ENCODE measurements around the gene SLC6A6. TPM values are rescaled to one million over a fixed set of nuclear protein-coding genes. Genes with fewer than 3 reads are reported as not detected.

Gene SLC6A6
- total and polyA plus RNA-seq, 10 of the 15 experiments (the other 5 are each of a cell fraction or from before 2014, with no cell fraction given), result 5.6 to 47.0 (median 20.2) TPM

GRCh38 chr3:14482271-14482721, 79.9 kb downstream of the SLC6A6 start:
- ChIA-PET CTCF (no interaction called here), POLR2A (no interaction called here), RAD21 (ENCODE audit: unreplicated experiment) (no interaction called here), SMC1A (ENCODE audit: uncharacterized antibody, unreplicated experiment) (no interaction called here)
- 97% methylated on average over 2 of the region's 2 CpGs for WGBS (ENCODE audit: insufficient coverage, insufficient replicate concordance, low lambda C conversion rate, missing lambda C conversion rate)
- no peaks in the 10 kb centered on the region for H3K27me3 ChIP-seq (replicated peaks in 1 of 2; ENCODE audit: control insufficient read depth in 2 of 2, insufficient read depth in 2 of 2, low read length in 1 of 2)
- H3K27ac ChIP-seq (ENCODE audit: control insufficient read depth, insufficient read depth), result no peak overlapping the region
- H3K4me2 ChIP-seq (ENCODE audit: control insufficient read depth, insufficient read depth), result no peak overlapping the region
- FAIRE-seq (no peak), ATAC-seq (no peak), DNase-seq (ENCODE audit: low read depth, low spot score) (no peak)
- no peaks in the 10 kb centered on the region for H4K20me1 ChIP-seq (ENCODE audit: control insufficient read depth, insufficient read depth)
- in situ Hi-C loops (cut with MboI) (no loop called here), intact Hi-C loops (cut with micrococcal nuclease; ENCODE audit: unreplicated experiment) (no loop called here)
- H3K4me1 ChIP-seq (ENCODE audit: control insufficient read depth, insufficient read depth, low read length), result peaks cover 10% of the 10 kb centered on the region
- H3K9ac ChIP-seq (ENCODE audit: control insufficient read depth, insufficient read depth, low read length), result no peak overlapping the region
- H3K9me3 ChIP-seq (replicated peaks; ENCODE audit: control insufficient read depth, insufficient read depth, low read length), result no peaks in the 10 kb centered on the region
- H3K36me3 ChIP-seq (ENCODE audit: control insufficient read depth in 2 of 2, insufficient read depth in 2 of 2, low read length in 1 of 2), result peaks cover 2 to 9% of the 10 kb centered on the region in 2 experiments; a peak in 3 of 4 replicates
- no peak overlapping the region for H3K4me3 ChIP-seq
- H2AFZ ChIP-seq (ENCODE audit: control insufficient read depth, low read depth, low read length), result no peak overlapping the region
- no peaks in the 10 kb centered on the region for H3K79me2 ChIP-seq (ENCODE audit: control insufficient read depth, insufficient read depth, low read length)
- BruUV-seq (replicated peaks), result no TSS peak
- no peak for TF ChIP-seq IRF4 (IDR thresholded peaks at IDR 0.05; ENCODE audit: low read depth, low read length)
- TF ChIP-seq BMI1 (IDR thresholded peaks at IDR 0.05; ENCODE audit: borderline replicate concordance), result no peak
- no peak for TF ChIP-seq MEF2B (IDR thresholded peaks at IDR 0.05; ENCODE audit: partially characterized antibody, poor library complexity, severe bottlenecking)
- no peak for TF ChIP-seq KAT2A (conservative IDR thresholded peaks at IDR 0.05; ENCODE audit: control insufficient read depth, low read depth, low read length)
- TF ChIP-seq NKRF (conservative IDR thresholded peaks at IDR 0.05), result no peak
- TF ChIP-seq CEBPB (IDR thresholded peaks at IDR 0.05; ENCODE audit: borderline replicate concordance in 1 of 2, low read depth in 2 of 2, low read length in 2 of 2), result no peak
- TF ChIP-seq, protein P1, sequence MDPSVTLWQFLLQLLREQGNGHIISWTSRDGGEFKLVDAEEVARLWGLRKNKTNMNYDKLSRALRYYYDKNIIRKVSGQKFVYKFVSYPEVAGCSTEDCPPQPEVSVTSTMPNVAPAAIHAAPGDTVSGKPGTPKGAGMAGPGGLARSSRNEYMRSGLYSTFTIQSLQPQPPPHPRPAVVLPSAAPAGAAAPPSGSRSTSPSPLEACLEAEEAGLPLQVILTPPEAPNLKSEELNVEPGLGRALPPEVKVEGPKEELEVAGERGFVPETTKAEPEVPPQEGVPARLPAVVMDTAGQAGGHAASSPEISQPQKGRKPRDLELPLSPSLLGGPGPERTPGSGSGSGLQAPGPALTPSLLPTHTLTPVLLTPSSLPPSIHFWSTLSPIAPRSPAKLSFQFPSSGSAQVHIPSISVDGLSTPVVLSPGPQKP (IDR thresholded peaks at IDR 0.05; ENCODE audit: low read depth, low read length), result no peak
- TF ChIP-seq YBX1 (IDR thresholded peaks at IDR 0.05), result no peak
- TF ChIP-seq ESRRA (IDR thresholded peaks at IDR 0.05; ENCODE audit: low read length), result no peak
- TF ChIP-seq, protein P2, sequence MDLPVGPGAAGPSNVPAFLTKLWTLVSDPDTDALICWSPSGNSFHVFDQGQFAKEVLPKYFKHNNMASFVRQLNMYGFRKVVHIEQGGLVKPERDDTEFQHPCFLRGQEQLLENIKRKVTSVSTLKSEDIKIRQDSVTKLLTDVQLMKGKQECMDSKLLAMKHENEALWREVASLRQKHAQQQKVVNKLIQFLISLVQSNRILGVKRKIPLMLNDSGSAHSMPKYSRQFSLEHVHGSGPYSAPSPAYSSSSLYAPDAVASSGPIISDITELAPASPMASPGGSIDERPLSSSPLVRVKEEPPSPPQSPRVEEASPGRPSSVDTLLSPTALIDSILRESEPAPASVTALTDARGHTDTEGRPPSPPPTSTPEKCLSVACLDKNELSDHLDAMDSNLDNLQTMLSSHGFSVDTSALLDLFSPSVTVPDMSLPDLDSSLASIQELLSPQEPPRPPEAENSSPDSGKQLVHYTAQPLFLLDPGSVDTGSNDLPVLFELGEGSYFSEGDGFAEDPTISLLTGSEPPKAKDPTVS (IDR thresholded peaks at IDR 0.05; ENCODE audit: low read depth, low read length), result no peak
- TF ChIP-seq, protein P3, sequence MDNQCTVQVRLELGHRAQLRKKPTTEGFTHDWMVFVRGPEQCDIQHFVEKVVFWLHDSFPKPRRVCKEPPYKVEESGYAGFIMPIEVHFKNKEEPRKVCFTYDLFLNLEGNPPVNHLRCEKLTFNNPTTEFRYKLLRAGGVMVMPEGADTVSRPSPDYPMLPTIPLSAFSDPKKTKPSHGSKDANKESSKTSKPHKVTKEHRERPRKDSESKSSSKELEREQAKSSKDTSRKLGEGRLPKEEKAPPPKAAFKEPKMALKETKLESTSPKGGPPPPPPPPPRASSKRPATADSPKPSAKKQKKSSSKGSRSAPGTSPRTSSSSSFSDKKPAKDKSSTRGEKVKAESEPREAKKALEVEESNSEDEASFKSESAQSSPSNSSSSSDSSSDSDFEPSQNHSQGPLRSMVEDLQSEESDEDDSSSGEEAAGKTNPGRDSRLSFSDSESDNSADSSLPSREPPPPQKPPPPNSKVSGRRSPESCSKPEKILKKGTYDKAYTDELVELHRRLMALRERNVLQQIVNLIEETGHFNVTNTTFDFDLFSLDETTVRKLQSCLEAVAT (IDR thresholded peaks at IDR 0.05), result no peak
- no peak for TF ChIP-seq ZNF384 (IDR thresholded peaks at IDR 0.05; ENCODE audit: borderline replicate concordance, low read depth, low read length)

Measured in GM12878 (cell line).